ENCODE measurements around the gene DDX42.

- TF ChIP-seq CTCF (IDR thresholded peaks at IDR 0.05; ENCODE audit: low read depth, low read length, poor library complexity, severe bottlenecking) = no peak
- TF ChIP-seq EZH2phosphoT487 (IDR thresholded peaks at IDR 0.05; ENCODE audit: borderline replicate concordance, low read length) = no peak
Observed at GRCh38 chr17:63840591-63841349, 66.8 kb downstream of the DDX42 start.

Data from DOHH2 (cell line).